Measurements from ENCODE around the gene WDR90.

The WDR90 gene

GRCh38 chr16:620700-621525 is 28.3 kb upstream of the WDR90 start:
- H3K14ac ChIP-seq (ENCODE audit: low read length), result no peak overlapping the region
- no peak for DNase-seq (ENCODE audit: low spot score)
- H3K23ac ChIP-seq (ENCODE audit: low read depth, low read length, poor library complexity), result no peak overlapping the region
- H3K27me3 ChIP-seq (ENCODE audit: control insufficient read depth in 3 of 3, insufficient read depth in 3 of 3, low read depth in 1 of 3, low read length in 3 of 3), result no peaks in the 10 kb centered on the region
- peaks cover 0 to 7% of the 10 kb centered on the region in 2 donors for H3K4me1 ChIP-seq (ENCODE audit: control insufficient read depth in 2 of 2, insufficient read depth in 1 of 2, low read depth in 1 of 2, low read length in 2 of 2)
- H2AK5ac ChIP-seq (ENCODE audit: low read depth, low read length), result peak overlapping the region; percentile 71
- no peak overlapping the region for H3K4me3 ChIP-seq (ENCODE audit: low read length in 2 of 2)
- peaks cover 0 to 10% of the 10 kb centered on the region in 2 donors for H3K36me3 ChIP-seq (replicated peaks in 1 of 2; ENCODE audit: control insufficient read depth in 2 of 2, insufficient read depth in 2 of 2, low read length in 2 of 2)
- H2BK120ac ChIP-seq (ENCODE audit: low read depth, low read length), result no peak overlapping the region
- no peaks in the 10 kb centered on the region for H3K9me3 ChIP-seq (replicated peaks in 1 of 2; ENCODE audit: control insufficient read depth in 2 of 2, insufficient read depth in 1 of 2, low read depth in 1 of 2, low read length in 2 of 2)
- no peak overlapping the region for H2AFZ ChIP-seq (ENCODE audit: low read length)
- H2BK15ac ChIP-seq (ENCODE audit: low read length), result no peak overlapping the region
- no peak overlapping the region for H3K9ac ChIP-seq (ENCODE audit: low read depth, low read length, poor library complexity)
- WGBS, 2 donors (ENCODE audit: extremely low coverage in 2 of 2, insufficient read length in 2 of 2, insufficient replicate concordance in 1 of 2), result no CpG with 5 or more reads among the region's 41 CpGs
- H2BK12ac ChIP-seq (ENCODE audit: low read length), result peak overlapping the region; percentile 49
- no peak overlapping the region for H2BK5ac ChIP-seq (ENCODE audit: low read length)
- no peak overlapping the region for H3K27ac ChIP-seq (replicated peaks; ENCODE audit: low read length)
- H3K79me1 ChIP-seq (ENCODE audit: low read depth, low read length), result peaks cover 14% of the 10 kb centered on the region
- H4K8ac ChIP-seq (ENCODE audit: low read depth, low read length), result no peak overlapping the region
- no peak overlapping the region for H3K4me2 ChIP-seq (ENCODE audit: insufficient read depth, low read length, poor library complexity, severe bottlenecking)
- H4K91ac ChIP-seq (ENCODE audit: low read depth, low read length, poor library complexity), result no peak overlapping the region
- H3K18ac ChIP-seq (ENCODE audit: low read length), result no peak overlapping the region
- no peak overlapping the region for H3K4ac ChIP-seq (ENCODE audit: low read length)

GRCh38 chr16:621526-622105 is 27.5 kb upstream of the WDR90 start:
- Histone ChIP-seq H3K36me3 (replicated peaks in 1 of 2; ENCODE audit: control insufficient read depth in 2 of 2, insufficient read depth in 2 of 2, low read length in 2 of 2) (peaks cover 0 to 15% of the 10 kb centered on the region in 2 donors), H3K4me2 (ENCODE audit: insufficient read depth, low read length, poor library complexity, severe bottlenecking) (no peak overlapping the region), H3K79me1 (ENCODE audit: low read depth, low read length) (peaks cover 12% of the 10 kb centered on the region), H2BK15ac (ENCODE audit: low read length) (no peak overlapping the region), H3K9ac (ENCODE audit: low read depth, low read length, poor library complexity) (peak overlapping the region; percentile 38), H2BK120ac (ENCODE audit: low read depth, low read length) (no peak overlapping the region), H3K9me3 (replicated peaks in 1 of 2; ENCODE audit: control insufficient read depth in 2 of 2, insufficient read depth in 1 of 2, low read depth in 1 of 2, low read length in 2 of 2) (no peaks in the 10 kb centered on the region), H3K23ac (ENCODE audit: low read depth, low read length, poor library complexity) (no peak overlapping the region), H3K27ac (replicated peaks; ENCODE audit: low read length) (no peak overlapping the region), H2AK5ac (ENCODE audit: low read depth, low read length) (peak overlapping the region; percentile 71), H3K4me3 (ENCODE audit: low read length in 2 of 2) (no peak overlapping the region), H3K14ac (ENCODE audit: low read length) (no peak overlapping the region), H3K4ac (ENCODE audit: low read length) (no peak overlapping the region), H3K18ac (ENCODE audit: low read length) (peak overlapping the region; percentile 57), H3K27me3 (ENCODE audit: control insufficient read depth in 3 of 3, insufficient read depth in 3 of 3, low read depth in 1 of 3, low read length in 3 of 3) (no peaks in the 10 kb centered on the region), H2BK12ac (ENCODE audit: low read length) (no peak overlapping the region), H2AFZ (ENCODE audit: low read length) (no peak overlapping the region), H3K4me1 (ENCODE audit: control insufficient read depth in 2 of 2, insufficient read depth in 1 of 2, low read depth in 1 of 2, low read length in 2 of 2) (peaks cover 0 to 7% of the 10 kb centered on the region in 2 donors), H2BK5ac (ENCODE audit: low read length) (no peak overlapping the region), H4K91ac (ENCODE audit: low read depth, low read length, poor library complexity) (no peak overlapping the region), H4K8ac (ENCODE audit: low read depth, low read length) (no peak overlapping the region)
- DNase-seq (ENCODE audit: low spot score), result no peak
- WGBS, 2 donors (ENCODE audit: extremely low coverage in 2 of 2, insufficient read length in 2 of 2, insufficient replicate concordance in 1 of 2), result no CpG with 5 or more reads among the region's 21 CpGs

GRCh38 chr16:622920-623280 is 26.3 kb upstream of the WDR90 start:
- Histone ChIP-seq H2AK5ac (ENCODE audit: low read depth, low read length) (peak overlapping the region; percentile 52), H2BK15ac (ENCODE audit: low read length) (no peak overlapping the region), H2BK5ac (ENCODE audit: low read length) (no peak overlapping the region), H2BK12ac (ENCODE audit: low read length) (no peak overlapping the region), H3K23ac (ENCODE audit: low read depth, low read length, poor library complexity) (peak overlapping the region; percentile 17), H3K4me1 (ENCODE audit: control insufficient read depth in 2 of 2, insufficient read depth in 1 of 2, low read depth in 1 of 2, low read length in 2 of 2) (peaks cover 0 to 7% of the 10 kb centered on the region in 2 donors), H3K4ac (ENCODE audit: low read length) (no peak overlapping the region), H3K36me3 (replicated peaks in 1 of 2; ENCODE audit: control insufficient read depth in 2 of 2, insufficient read depth in 2 of 2, low read length in 2 of 2) (peaks cover 3 to 26% of the 10 kb centered on the region in 2 donors), H3K4me2 (ENCODE audit: insufficient read depth, low read length, poor library complexity, severe bottlenecking) (no peak overlapping the region), H3K79me1 (ENCODE audit: low read depth, low read length) (peaks cover 9% of the 10 kb centered on the region), H3K18ac (ENCODE audit: low read length) (peak overlapping the region; percentile 5), H3K14ac (ENCODE audit: low read length) (no peak overlapping the region), H3K27me3 (ENCODE audit: control insufficient read depth in 3 of 3, insufficient read depth in 3 of 3, low read depth in 1 of 3, low read length in 3 of 3) (no peaks in the 10 kb centered on the region), H3K9ac (ENCODE audit: low read depth, low read length, poor library complexity) (no peak overlapping the region), H3K4me3 (ENCODE audit: low read length in 2 of 2) (no peak overlapping the region), H3K27ac (replicated peaks; ENCODE audit: low read length) (no peak overlapping the region), H2BK120ac (ENCODE audit: low read depth, low read length) (no peak overlapping the region), H2AFZ (ENCODE audit: low read length) (no peak overlapping the region), H4K91ac (ENCODE audit: low read depth, low read length, poor library complexity) (no peak overlapping the region), H4K8ac (ENCODE audit: low read depth, low read length) (no peak overlapping the region), H3K9me3 (replicated peaks in 1 of 2; ENCODE audit: control insufficient read depth in 2 of 2, insufficient read depth in 1 of 2, low read depth in 1 of 2, low read length in 2 of 2) (no peaks in the 10 kb centered on the region)
- DNase-seq (ENCODE audit: low spot score), result no peak
- no CpG with 5 or more reads among the region's 17 CpGs for WGBS, 2 donors (ENCODE audit: extremely low coverage in 2 of 2, insufficient read length in 2 of 2, insufficient replicate concordance in 1 of 2)

GRCh38 chr16:624526-625070 is 24.6 kb upstream of the WDR90 start:
- H3K4me3 ChIP-seq (ENCODE audit: low read length in 2 of 2), result no peak overlapping the region
- no peak overlapping the region for H2BK5ac ChIP-seq (ENCODE audit: low read length)
- no peak overlapping the region for H2BK12ac ChIP-seq (ENCODE audit: low read length)
- H3K9ac ChIP-seq (ENCODE audit: low read depth, low read length, poor library complexity), result no peak overlapping the region
- no peak overlapping the region for H3K4me2 ChIP-seq (ENCODE audit: insufficient read depth, low read length, poor library complexity, severe bottlenecking)
- no peak overlapping the region for H2AFZ ChIP-seq (ENCODE audit: low read length)
- peaks cover 16 to 19% of the 10 kb centered on the region in 2 donors for H3K4me1 ChIP-seq (ENCODE audit: control insufficient read depth in 2 of 2, insufficient read depth in 1 of 2, low read depth in 1 of 2, low read length in 2 of 2)
- H3K27me3 ChIP-seq (ENCODE audit: control insufficient read depth in 3 of 3, insufficient read depth in 3 of 3, low read depth in 1 of 3, low read length in 3 of 3), result no peaks in the 10 kb centered on the region
- H3K14ac ChIP-seq (ENCODE audit: low read length), result no peak overlapping the region
- no peak overlapping the region for H2BK15ac ChIP-seq (ENCODE audit: low read length)
- no peak overlapping the region for H2BK120ac ChIP-seq (ENCODE audit: low read depth, low read length)
- H3K23ac ChIP-seq (ENCODE audit: low read depth, low read length, poor library complexity), result no peak overlapping the region
- H4K8ac ChIP-seq (ENCODE audit: low read depth, low read length), result no peak overlapping the region
- no peak overlapping the region for H3K27ac ChIP-seq (replicated peaks; ENCODE audit: low read length)
- peak overlapping the region; percentile 8 for H3K18ac ChIP-seq (ENCODE audit: low read length)
- no peak overlapping the region for H4K91ac ChIP-seq (ENCODE audit: low read depth, low read length, poor library complexity)
- H3K36me3 ChIP-seq (replicated peaks in 1 of 2; ENCODE audit: control insufficient read depth in 2 of 2, insufficient read depth in 2 of 2, low read length in 2 of 2), result peaks cover 3 to 35% of the 10 kb centered on the region in 2 donors
- H3K79me1 ChIP-seq (ENCODE audit: low read depth, low read length), result peaks cover 8% of the 10 kb centered on the region
- no CpG with 5 or more reads among the region's 10 CpGs for WGBS, 2 donors (ENCODE audit: extremely low coverage in 2 of 2, insufficient read length in 2 of 2, insufficient replicate concordance in 1 of 2)
- no peak overlapping the region for H3K4ac ChIP-seq (ENCODE audit: low read length)
- peak overlapping the region; percentile 52 for H2AK5ac ChIP-seq (ENCODE audit: low read depth, low read length)
- DNase-seq (ENCODE audit: low spot score), result no peak
- H3K9me3 ChIP-seq (replicated peaks in 1 of 2; ENCODE audit: control insufficient read depth in 2 of 2, insufficient read depth in 1 of 2, low read depth in 1 of 2, low read length in 2 of 2), result no peaks in the 10 kb centered on the region
